SK-N-MC (cell line): Measurements from ENCODE around the gene SULF2.

Experiments used
- EZH2 ChIP-seq: fragments of 200-600 bp; sonication (generic); IDR thresholded peaks from one replicate; pipeline ENCODE4 v1.6.1; 2017; ENCODE audit warnings: antibody characterized with exemption
- FOXP2 ChIP-seq: optimal IDR thresholded peaks from 2 replicates; pipeline ENCODE3; 2011; ENCODE audit warnings: mild to moderate bottlenecking, moderate library complexity; ENCODE audit not compliant: insufficient read depth; ENCODE audit errors: extremely low read length, control extremely low read depth
- POLR2AphosphoS5 ChIP-seq: IDR thresholded peaks from 2 replicates; pipeline ENCODE4 v1.6.1; 2012; ENCODE audit warnings: mild to moderate bottlenecking, low read depth, low read length, borderline replicate concordance

- TF ChIP-seq EZH2: no peak
- no peak for TF ChIP-seq POLR2AphosphoS5
- TF ChIP-seq FOXP2: no peak
These were observed 112.2 kb downstream of the SULF2 start for GRCh38 chr20:47672886-47673670.
